ENCODE data around the gene SLC25A6.
"Not testable (repeated sequence)": the region's sequence is repeated elsewhere in the genome, so short reads cannot be mapped to it uniquely, and the experiment has no call there.

The SLC25A6 gene

DNA sequence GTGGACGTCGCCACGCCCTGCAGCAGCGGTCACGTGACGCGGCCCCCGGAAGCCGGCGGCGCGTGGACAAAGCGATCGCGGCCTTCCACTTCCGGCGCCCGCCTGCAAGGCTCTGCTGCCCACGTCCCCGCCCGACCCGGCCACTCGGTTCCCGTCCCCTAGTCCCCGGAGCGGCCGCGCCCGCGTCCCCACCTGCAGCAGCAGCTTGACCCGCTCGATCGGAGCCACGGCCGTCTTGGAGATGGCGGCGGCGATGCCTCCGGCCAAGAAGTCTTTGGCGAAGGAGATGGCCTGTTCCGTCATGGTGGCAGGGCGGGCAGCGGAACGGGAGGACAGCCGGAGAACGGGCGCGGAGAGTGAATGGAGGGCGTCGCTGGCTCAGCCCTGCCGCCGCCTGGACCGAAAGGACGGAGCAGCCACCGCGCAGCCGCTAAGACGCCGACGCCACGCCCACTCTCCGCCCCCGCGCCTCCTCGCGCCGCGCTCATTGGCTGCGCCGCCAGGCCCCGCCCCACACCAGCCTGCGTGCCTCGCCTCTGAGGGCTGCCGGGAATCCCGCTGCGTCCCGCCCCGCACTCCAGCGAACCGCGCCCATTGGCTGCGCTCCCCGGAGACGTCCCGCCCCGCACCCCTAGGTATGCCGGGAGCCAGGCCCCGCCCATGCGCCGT is at the start of gene SLC25A6:
TSS of gene SLC25A6 (minus strand) at position 407 of the 669 bp plus-strand sequence. CDS start at position 303, 104 bp downstream.
- peak; percentile 100 for DNase-seq (ENCODE audit: low spot score)

DNA sequence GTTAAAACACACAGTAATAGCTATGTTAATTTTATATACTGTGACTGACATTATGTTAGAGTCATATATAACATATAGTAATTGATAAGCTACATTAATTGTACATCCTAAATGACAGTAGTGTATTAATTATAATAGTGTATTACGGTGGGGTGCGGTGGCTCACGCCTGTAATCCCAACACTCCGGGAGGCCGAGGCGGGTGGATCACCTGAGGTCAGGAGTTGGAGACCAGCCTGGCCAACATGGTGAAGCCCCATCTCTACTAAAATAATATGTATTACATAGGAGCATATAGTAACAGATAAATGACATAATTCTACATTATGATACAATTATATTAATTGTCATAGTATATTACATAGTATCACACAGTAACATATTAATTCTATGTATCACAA is 48.6 kb upstream of the SLC25A6 start:
- DNase-seq (ENCODE audit: low spot score) = no peak

DNA sequence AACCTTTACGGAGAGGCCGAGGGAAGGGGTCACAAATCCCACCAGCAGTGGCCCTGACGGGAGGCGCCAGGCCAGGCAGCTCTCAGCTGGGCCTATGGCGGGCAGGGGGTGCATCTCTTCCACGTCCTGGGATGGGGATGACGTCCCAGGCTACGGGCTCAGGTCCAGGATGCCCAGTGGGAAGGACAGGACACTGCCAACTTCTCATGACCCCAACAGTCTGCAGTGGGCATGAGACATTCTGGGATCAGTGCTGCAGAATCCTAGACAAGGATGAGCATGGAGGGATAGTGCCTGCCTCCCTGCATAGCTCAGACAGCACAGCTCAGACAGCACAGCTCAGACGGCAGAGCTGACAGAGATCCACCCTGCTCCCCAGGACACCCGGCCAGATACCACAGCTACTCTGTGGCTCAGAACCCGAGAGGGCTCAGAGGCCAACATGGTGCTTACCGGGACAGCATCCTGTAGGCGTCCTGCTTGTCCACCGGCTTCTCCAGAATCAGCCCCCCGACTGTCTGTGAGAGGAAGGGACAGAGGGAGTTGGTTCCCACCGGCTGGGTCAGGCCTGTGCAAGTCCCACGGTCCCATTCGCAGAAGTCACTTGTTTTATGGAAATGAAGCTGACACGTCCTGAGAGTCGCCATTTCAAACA is 43.5 kb upstream of the SLC25A6 start:
- peak; percentile 45 for DNase-seq (ENCODE audit: low spot score)

DNA sequence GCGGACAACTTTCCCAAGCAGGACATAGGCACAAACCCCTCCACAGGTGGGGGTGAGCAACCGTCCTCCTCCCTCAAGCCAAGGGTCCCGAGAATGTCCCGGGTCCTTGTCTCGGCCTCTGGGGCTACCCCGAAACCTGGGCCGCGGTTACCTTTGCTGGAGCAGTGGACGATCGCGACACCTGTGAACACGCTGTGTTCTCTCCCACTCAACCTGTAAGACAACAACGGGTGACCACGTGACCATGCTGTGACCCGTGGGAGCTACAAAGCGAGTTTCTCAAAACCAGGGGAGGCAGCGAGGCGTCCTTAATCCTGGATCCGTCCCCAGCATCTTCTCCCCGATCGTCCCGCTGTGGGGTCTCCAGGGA is 42.9 kb upstream of the SLC25A6 start:
- no peak for DNase-seq (ENCODE audit: low spot score)

DNA sequence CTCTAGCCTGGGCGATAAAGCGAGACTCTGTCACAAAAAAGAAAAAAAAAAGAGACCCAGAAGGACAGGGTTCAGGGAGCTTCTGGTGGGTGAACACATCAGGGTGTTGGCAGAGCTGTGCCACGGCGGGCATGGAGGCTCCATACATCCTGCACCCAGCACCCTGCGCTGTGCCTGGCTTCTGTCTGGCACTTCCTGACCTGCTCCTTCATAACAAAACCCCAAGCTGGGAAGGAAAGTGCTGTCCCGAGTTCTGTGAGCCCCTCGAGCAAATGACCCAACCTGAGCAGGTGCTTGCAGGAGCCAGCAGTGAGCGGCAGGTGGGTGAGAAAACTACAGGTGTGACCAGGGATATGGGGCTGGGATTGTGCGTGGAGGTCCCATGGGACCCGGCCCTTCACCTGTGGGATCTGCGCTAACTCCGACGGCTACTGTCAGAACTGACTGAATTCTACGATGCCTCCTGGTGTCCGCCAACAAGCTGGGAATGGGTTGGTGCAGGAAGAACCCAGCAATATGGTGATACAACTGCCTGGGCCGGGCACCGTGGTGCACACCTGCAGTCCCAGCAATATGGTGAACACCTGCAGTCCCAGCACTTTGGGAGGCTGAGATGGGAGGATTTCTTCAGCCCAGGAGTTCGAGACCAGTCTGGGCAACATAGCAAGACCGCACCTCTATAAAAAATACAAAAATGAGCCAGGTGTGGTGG is 41.9 kb upstream of the SLC25A6 start:
- DNase-seq (ENCODE audit: low spot score) = no peak

DNA sequence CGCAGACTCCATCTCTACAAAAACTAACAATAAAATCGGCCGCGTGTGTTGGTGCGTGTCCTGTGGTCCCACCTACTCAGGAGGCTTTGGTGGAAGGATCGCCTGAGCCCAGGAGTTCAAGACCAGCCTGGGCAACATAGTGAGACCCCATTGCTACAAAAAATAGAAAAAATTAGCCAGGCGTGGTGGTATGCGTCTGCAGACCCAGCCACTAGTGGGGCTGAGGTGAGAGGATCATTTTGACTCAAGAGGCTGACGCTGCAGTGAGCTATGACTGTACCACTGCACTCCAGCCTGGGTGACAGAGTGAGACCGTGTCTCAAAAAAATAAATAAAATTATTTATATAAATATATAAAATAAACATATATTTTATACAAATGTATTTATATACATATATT is 38.5 kb upstream of the SLC25A6 start:
- DNase-seq (ENCODE audit: low spot score) = no peak

DNA sequence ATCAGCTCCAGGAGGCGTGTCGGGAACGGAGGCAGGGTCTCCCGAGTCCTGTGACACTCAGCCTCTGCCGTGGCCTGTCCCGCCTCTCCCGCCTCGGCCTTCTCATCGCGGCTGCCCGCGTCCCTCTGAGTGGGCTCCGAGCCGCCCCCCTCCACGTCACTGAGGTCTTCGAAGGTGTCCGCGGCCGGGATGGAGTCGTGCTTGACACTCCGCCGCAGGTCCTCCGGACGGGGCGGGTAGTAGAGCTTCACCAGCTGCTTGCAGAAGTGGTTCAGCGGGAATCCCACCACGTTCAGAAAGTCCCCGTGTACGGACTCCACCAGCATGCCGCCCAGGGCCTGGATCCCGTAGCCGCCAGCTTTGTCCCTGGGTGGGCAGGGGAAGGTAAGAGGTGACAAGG is 35.8 kb upstream of the SLC25A6 start:
- DNase-seq (ENCODE audit: low spot score) = no peak

DNA sequence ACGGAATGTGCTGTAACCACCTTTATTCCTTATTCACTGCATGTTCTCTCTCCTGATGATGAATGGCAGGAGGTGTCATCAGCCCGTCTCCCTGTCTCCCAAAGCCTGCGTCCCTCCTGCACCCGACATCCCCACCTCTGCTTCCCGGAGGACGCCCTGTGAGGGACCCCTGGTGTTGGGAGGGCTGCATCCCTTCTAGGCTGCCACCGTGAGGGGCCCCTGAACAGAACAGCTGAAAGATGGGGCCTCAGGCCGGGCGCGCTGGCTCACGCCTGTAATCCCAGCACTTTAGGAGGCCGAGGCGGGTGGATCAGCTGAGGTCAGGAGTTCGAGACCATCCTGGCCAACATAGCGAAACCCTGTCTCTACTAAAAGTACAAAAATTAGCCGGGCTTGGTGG is 34.4 kb upstream of the SLC25A6 start:
- not testable (repeated sequence) for DNase-seq (ENCODE audit: low spot score)

DNA sequence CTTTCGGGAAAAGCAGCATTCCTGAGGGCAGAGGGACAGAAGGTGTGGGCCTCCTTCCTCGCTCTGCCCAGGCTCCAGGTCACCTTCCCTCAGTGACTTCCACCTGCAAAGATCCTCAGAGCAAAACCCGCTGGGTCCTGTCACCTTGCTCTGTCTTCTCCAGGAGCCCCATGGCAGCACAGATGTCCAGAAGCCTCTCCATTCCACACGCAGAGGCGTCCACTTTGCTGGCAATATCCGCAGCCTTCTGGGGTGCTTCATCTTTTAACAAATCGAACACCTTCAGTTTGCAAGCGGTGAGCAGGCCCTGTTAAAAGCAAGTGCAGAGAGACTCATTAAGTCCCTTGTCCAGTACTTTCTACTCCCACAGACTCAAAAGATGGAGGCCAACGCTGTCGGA is 33.5 kb upstream of the SLC25A6 start:
- no peak for DNase-seq (ENCODE audit: low spot score)

DNA sequence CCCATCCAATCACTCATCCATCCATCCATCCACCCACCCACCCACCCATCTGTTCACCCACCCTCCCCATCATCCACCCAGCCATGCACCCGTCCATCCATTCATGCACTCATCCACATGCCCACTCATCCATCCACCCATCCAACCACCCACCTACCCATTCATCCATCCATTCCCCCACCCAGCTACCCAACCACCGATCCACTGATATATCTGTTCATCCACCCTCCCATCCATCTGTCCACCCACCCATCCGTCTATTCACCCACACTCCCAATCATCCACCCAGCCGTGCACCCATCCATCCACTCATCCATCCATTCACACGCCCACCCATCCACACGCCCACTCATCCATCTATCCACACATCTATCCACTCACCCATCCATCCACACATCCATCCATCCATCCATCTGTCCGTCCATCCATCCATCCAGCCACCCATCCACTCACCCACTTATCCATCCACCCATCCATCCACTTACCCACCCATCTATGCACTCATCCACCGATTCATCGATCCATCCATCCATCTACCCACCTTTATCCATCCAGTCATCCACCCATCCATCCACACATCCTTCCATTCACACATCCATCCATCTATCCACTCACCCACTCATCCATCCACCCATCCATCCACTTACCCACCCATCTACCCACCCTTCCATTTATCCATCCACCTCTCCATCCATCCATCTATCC is 32.4 kb upstream of the SLC25A6 start:
- DNase-seq (ENCODE audit: low spot score) = no peak

DNA sequence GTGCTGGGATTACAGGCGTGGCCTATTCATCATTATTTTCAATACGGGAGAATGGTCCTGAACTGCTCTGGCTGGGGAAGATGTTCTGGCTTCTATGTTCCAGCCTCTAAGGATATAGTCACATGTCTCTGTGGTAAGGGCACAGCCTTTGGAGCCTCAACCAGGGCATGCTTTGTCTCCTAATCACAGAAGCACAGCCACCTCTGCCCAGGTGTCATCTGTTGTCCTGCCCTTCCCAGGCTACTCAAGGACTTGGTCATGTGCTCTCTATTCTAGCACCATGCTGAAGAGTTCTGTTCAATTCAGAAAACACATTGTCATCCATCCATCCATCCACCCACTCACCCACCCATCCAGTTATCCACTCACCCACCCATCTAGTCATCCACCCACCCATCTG is 31.3 kb upstream of the SLC25A6 start:
- DNase-seq (ENCODE audit: low spot score) = no peak

DNA sequence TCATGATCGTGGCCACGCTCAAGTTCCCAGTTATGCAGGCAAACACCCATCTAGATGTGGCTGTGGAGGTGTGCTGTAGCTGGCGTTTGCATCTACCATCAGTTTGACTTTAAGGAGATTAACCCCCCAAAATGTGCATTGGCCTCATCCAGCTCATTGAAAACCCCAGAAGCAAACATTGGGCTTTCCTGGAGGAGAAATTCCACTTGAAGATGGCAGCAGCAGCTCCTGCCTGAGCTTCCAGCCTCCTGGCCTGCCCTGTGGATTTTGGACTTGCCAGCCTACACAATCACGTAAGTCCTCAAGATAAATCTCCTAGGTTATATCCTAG is 30.2 kb upstream of the SLC25A6 start:
- DNase-seq (ENCODE audit: low spot score) = no peak

DNA sequence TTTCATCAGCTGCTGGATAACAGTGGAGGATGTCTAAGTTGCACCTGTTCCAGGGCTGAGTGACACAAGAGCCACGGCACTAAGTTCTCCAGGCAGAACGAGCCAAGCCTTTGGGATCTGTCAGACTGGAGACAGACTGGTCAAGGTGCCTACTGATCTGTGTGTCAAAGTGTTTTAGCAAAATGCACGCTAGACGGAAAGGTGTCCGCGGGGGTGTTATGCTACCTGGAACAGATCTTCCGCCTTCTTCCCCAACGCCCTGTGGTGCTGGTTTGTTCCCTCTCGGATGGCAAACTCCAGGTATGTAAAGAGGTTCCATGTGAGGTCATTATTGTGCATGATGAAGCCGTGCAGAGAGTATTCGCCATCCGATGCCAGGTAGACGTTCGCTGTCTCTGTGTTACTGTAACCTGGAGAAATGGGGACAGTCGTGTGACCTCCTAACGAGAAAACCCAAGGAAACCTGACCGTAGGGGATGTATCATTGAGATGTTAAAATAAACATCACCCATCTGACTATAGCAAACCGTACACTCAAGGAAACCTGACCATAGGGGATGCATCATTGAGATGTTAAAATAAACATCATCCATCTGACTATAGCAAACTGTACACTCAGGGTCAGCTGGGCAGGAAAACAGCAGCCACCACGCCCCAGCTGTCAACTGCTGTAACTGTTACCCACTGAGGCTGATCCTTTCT is 29.7 kb upstream of the SLC25A6 start:
- no peak for DNase-seq (ENCODE audit: low spot score)

DNA sequence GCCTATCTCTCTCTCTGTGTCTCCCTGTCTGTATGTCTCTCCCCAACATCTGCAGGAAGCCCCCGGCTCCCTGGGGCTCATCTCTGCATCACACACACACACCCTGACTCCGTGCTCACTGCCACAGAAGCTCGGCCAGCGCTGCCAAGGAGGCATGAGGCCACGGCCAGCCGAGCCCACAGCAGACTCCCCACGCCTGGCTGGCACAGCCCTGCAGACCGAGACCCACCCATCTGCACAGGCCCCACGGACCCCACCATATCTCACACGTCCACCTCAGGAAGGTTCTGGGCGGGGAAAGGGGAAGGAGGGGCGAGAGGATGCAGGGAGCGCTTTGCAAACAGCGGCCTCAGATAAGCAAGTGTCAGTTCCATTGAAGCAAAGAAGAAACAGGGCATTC is 28.5 kb upstream of the SLC25A6 start:
- no peak for DNase-seq (ENCODE audit: low spot score)

DNA sequence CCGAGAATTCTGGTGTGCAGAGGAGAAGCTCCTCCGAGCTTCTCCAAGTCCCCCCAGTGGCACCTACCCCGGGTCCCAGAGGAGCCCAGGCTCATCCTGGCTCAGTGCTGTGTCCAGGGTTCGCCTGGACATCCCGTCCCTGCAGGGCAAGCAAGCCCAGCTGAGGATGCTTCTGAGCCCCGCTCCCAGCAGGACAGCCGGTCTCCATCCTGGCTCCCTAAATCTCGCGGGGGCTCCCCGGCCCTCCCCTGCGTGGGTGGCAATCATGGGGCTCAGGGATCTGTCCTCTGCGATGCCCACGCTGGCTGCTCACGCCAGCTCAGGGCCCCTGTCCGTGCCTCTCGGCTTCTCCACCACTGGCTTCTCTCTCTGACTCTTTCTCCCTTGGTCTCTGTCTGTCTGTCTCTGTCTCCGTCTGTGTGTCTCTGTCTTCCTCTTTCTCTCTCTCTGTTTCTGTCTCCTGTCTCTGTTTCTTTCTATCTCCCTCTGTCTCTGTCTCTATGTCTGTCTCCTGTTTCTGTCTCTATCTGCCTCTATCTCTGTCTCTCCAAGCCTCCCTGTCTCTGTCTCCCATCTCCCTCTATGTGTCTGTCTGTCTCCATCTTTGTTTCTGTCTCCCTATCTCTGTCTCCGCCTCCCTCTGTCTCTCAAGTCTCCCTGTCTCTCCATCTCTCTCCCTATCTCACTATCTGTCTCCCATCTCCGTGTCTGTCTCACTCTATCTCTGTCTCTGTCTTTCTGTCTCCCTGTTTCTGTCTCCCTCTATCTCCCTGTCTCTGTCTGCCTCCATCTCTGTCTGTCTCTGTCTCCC is 27.8 kb upstream of the SLC25A6 start:
- DNase-seq (ENCODE audit: low spot score) = no peak

DNA sequence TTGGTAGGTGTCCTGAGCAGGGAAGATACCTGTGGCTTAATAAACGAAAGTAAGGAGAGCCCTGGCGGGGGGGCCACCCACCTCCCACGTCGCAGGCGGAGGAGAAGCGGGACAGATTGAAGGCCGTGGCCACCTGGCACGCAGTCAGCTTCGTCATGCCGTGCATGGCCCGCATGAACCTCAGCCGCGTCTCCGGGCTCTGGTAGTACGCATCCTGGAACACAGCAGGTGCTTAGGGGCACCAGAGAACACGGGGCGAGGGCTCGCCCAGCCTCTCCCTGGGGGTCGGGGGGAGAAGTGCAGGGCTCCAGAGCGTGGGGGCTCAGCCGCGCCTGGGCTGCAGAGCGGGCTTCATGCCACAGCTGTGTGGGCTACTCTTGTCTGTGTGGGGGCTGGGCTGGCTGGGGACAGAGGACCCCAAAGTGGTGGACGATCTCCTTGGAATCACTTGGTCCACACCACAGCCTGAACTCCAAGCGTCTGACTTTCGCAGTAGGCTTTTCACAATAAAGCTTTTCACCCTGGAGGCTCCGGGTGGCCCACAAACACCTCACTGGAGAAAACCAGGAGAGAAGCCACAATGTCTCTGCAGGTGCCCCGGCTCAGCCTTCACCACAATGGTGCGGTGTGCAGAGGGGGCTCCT is 27.1 kb upstream of the SLC25A6 start:
- no peak for DNase-seq (ENCODE audit: low spot score)

DNA sequence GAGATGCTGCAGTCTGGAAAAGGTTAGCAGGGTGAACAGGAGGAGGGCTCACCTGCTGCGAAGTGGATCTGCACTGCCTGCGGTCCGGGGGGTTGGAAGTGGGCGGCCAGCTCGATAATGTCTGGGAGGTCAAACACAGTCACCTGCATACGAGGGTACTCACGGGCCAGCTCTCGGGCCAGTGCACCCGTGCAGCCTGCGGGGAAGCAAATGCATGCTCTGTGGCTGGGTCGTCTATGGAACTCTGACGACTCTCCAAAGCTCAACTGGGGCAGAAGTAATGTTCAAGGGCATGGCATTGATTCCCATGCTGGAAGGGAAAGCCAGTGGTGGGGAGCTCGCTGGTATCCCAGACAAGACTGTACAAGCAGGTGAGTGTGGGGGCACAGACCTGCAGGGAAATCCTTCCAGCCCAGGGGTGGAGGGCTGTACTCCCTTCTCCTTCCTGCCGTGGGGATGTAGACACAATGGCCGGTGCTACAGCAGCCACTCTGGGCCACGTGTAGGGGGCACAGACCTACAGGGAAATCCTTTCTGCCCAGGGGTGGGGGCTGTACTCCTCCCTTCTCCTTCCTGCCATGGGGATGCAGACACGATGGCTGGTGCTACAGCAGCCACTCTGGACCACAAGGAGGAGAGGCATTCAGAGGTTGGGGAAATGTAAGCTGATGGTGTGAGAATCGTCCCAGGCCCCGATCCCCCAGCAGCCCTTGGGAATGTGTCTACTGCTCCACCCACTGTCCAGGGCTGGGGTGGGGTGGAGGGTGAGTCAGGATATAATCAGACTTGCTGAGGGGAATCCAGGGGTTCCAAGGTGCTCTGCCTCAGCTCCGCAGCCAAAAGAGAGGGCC is 26.2 kb upstream of the SLC25A6 start:
- DNase-seq (ENCODE audit: low spot score) = no peak

DNA sequence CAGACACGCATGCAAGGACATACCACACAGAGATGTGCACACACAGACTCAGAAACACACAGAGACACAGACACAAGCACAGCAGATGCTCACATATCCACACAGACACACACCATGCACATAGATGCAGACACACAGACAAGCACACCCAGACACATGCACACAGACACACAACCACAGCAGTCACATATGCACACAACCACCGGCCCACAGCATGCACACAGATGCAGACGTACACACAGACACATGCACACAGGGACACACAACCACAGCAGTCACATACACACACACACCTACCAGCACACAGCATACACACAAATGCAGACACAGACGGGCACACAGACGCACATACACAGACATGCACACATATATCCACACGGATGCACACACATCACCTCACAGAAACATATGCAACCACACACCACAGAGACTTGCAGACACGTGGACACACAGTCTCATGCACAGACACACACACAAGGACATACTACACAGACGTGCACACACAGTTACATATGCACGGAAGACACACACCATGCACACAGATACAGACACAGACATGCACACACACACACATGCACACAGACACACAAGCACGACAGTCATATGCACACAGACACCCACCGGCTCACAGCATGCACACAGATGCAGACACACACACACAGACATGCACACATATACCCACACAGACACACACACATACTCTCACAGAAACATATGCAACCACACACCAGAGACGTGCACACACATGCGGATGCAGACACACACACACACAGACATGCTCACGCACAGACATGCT is 25.2 kb upstream of the SLC25A6 start:
- no peak for DNase-seq (ENCODE audit: low spot score)

DNA sequence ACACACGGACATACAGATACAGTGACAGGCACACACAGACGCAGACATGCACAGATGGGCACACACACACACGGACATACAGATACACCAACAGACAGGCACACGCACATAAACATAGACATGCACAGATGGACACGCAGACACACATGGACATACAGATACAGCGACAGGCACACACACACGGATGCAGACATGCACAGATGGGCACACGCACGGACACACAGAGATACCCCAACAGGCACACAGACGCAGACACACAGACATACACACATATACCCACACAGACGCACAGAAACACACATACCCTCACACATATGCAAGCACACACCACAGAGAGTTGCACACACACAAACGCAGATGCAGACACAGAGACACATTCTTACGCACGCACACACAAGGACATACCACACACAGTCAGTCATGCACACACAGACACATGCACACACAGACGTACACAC is 24.4 kb upstream of the SLC25A6 start:
- no peak for DNase-seq (ENCODE audit: low spot score)

All from left forelimb (tissue), 1 donor.